ENCODE data around the gene CAVIN2. TPM values are rescaled to one million over a fixed set of nuclear protein-coding genes. Genes with fewer than 3 reads are reported as not detected.

CAVIN2 gene, protein sequence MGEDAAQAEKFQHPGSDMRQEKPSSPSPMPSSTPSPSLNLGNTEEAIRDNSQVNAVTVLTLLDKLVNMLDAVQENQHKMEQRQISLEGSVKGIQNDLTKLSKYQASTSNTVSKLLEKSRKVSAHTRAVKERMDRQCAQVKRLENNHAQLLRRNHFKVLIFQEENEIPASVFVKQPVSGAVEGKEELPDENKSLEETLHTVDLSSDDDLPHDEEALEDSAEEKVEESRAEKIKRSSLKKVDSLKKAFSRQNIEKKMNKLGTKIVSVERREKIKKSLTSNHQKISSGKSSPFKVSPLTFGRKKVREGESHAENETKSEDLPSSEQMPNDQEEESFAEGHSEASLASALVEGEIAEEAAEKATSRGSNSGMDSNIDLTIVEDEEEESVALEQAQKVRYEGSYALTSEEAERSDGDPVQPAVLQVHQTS
- total RNA-seq: 0.74 and 1.1 TPM in 2 replicates
- polyA plus RNA-seq: 0.87 and 1.0 TPM in 2 replicates

DNA sequence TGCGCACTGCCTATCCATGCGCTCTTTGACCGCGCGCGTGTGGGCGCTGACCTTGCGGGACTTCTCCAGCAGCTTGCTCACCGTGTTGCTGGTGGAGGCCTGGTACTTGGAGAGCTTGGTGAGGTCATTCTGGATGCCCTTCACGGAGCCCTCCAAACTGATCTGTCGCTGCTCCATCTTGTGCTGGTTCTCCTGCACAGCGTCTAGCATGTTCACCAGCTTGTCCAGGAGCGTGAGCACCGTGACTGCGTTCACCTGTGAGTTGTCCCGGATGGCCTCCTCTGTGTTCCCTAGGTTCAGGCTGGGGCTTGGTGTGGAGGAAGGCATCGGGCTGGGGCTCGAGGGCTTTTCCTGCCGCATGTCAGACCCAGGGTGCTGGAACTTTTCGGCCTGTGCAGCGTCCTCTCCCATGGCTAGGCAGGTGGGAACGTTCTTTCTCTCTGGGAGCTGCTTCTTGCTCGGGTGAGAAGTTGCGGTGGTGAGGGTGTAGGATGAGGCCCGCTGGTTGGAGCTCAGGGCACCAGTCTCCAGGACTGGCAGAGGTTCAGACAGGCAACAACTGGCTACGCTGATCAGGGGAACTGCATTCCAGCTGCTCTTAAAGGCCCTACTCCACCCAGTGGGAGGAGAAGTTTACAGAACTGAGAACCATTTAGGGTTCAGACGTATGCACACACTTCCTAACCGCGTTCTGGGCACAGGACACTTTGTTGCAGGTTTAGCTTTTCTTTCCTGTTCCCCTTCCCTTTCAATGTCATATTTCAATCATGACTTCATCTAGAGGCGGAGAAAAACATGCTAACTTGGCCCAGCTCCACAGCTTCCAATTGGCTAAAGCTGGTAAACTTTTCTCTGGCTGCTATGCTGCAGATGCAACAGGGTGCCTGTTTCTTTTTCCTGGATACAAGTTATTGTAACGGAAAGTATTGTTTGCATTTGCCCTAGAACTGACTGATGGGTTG, at the start of gene CAVIN2:
CAVIN2 (minus strand) TSS at position 574 of the 962 bp plus-strand sequence; CDS start at position 411, 163 bp downstream.
- Histone ChIP-seq H3K27ac (no peak within 1 kb of the TSS), H3K27me3 (no peaks in the 10 kb centered on the region), H3K4me3 (no peak within 1 kb of the TSS), H3K36me3 (no peaks in the 10 kb centered on the region), H3K9me3 (ENCODE audit: low read depth) (no peaks in the 10 kb centered on the region), H3K4me1 (ENCODE audit: low read depth) (peaks cover 33% of the 10 kb centered on the region)
- TF ChIP-seq, protein P1, sequence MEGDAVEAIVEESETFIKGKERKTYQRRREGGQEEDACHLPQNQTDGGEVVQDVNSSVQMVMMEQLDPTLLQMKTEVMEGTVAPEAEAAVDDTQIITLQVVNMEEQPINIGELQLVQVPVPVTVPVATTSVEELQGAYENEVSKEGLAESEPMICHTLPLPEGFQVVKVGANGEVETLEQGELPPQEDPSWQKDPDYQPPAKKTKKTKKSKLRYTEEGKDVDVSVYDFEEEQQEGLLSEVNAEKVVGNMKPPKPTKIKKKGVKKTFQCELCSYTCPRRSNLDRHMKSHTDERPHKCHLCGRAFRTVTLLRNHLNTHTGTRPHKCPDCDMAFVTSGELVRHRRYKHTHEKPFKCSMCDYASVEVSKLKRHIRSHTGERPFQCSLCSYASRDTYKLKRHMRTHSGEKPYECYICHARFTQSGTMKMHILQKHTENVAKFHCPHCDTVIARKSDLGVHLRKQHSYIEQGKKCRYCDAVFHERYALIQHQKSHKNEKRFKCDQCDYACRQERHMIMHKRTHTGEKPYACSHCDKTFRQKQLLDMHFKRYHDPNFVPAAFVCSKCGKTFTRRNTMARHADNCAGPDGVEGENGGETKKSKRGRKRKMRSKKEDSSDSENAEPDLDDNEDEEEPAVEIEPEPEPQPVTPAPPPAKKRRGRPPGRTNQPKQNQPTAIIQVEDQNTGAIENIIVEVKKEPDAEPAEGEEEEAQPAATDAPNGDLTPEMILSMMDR (IDR thresholded peaks at IDR 0.05; ENCODE audit: low read depth, low read length): no peak
- peak in 1 of 2 donors; percentile 86 for DNase-seq (ENCODE audit: low read depth in 1 of 2, low spot score in 1 of 2)

DNA sequence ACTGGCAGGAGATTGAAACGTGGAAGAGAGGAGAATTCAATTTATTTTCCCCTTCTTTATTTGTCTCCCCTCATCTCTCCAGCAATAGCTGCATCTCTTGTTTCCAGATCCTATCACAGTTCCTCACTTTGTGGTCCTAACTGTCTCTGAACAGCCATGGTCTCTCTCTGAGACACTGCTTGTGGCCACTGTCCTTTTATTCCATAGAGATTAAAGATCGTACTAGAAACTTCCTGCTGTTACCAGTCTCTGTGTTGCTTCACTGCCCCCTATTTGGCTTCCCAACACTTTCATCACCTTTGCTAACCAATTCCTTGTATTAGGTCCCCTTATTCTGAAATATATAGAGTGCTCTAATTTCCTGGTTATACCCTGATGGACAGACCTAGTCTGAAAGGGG, 48.9 kb upstream of the CAVIN2 start:
- DNase-seq (ENCODE audit: low read depth in 1 of 2, low spot score in 1 of 2): no peak
- Histone ChIP-seq H3K36me3 (no peaks in the 10 kb centered on the region), H3K4me1 (ENCODE audit: low read depth) (no peaks in the 10 kb centered on the region), H3K4me3 (no peak overlapping the region), H3K9me3 (ENCODE audit: low read depth) (no peaks in the 10 kb centered on the region), H3K27me3 (no peaks in the 10 kb centered on the region), H3K27ac (no peak overlapping the region)
- TF ChIP-seq, protein P1 (IDR thresholded peaks at IDR 0.05; ENCODE audit: low read depth, low read length): no peak

DNA sequence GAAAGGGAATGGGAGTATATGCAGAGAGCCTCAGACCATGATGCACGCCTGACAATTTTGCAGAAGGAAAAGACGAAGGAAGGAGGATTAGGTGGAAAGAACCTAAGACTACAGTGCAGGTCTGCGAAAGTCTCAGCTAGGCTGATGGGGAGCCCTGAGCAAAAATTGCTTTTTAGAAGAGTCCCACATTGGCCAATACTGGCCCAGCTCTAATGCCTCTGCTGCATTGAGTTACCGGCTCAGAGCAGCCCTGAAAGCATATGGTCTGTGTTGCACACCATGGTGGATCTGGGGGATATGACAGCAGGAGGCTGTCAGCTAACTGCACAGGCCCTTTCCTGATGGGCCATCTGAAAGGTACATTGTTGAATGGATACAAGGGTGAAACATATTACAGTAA, 48.3 kb upstream of the CAVIN2 start:
- Histone ChIP-seq H3K27ac (no peak overlapping the region), H3K36me3 (no peaks in the 10 kb centered on the region)
- TF ChIP-seq, protein P1 (IDR thresholded peaks at IDR 0.05; ENCODE audit: low read depth, low read length): no peak

DNA sequence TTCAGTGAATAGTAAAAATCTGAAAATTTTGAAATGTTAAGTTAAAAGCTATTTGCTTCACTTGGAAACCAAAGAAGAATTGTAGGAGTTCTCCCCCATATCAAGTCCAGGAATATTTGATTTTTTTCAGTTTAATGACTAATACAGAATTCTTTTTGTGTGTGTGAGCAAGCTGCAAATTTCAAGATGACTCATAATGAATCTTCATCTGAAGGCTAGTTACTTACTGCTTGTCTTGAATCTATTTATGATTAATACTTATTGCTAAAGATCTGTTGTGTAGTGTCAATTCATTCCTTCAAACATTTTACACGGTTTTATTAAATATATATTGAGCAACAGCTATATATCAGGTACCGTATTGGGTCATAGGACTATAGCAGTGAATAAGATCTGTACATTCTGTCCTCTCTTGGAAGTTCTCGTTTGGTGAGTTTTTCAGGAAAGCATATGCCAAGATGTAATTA, 47.8 kb upstream of the CAVIN2 start:
- Histone ChIP-seq H3K4me1 (ENCODE audit: low read depth) (no peaks in the 10 kb centered on the region), H3K4me3 (no peak overlapping the region), H3K9me3 (ENCODE audit: low read depth) (no peaks in the 10 kb centered on the region), H3K27me3 (no peaks in the 10 kb centered on the region), H3K27ac (no peak overlapping the region), H3K36me3 (no peaks in the 10 kb centered on the region)
- TF ChIP-seq, protein P1 (IDR thresholded peaks at IDR 0.05; ENCODE audit: low read depth, low read length): no peak
- peak in 1 of 2 donors; percentile 69 for DNase-seq (ENCODE audit: low read depth in 1 of 2, low spot score in 1 of 2)

More for the DNA sequence above, 48.3 kb upstream of the CAVIN2 start:
- Histone ChIP-seq H3K27me3 (no peaks in the 10 kb centered on the region), H3K4me1 (ENCODE audit: low read depth) (no peaks in the 10 kb centered on the region), H3K9me3 (ENCODE audit: low read depth) (no peaks in the 10 kb centered on the region), H3K4me3 (no peak overlapping the region)
- DNase-seq (ENCODE audit: low read depth in 1 of 2, low spot score in 1 of 2): no peak

DNA sequence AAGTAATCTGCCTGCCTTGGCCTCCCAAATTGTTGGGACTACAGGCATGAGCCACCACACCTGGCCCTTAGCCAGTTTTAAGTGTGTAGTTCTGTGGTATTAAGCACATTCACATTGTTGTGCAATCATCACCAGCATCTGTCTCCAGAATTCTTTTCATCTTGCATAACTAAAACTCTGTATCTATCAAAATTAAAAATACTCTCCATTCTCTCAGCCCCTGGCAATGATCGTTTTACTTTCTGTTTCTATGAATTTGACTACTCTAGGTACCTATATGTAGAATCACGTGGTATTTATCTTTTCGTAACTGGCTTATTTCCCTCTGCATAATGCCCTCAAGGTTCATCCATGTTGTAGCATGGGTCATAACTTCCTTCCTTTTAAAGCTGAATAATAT, 45.5 kb upstream of the CAVIN2 start:
- Histone ChIP-seq H3K9me3 (ENCODE audit: low read depth) (no peaks in the 10 kb centered on the region), H3K27ac (no peak overlapping the region), H3K4me3 (no peak overlapping the region), H3K36me3 (no peaks in the 10 kb centered on the region), H3K4me1 (ENCODE audit: low read depth) (no peaks in the 10 kb centered on the region), H3K27me3 (no peaks in the 10 kb centered on the region)
- DNase-seq (ENCODE audit: low read depth in 1 of 2, low spot score in 1 of 2): peak in 1 of 2 donors; percentile 91
- TF ChIP-seq, protein P1 (IDR thresholded peaks at IDR 0.05; ENCODE audit: low read depth, low read length): no peak

Measured in cardiac muscle cell (in vitro differentiated cells and primary cell).